Endometrial microvascular endothelial cells (primary cell): Measurements from ENCODE around the gene TDRD9. TPM values are rescaled to one million over a fixed set of nuclear protein-coding genes. Genes with fewer than 3 reads are reported as not detected.

Experiments
- in situ Hi-C: cut with HindIII; loops from 2 replicates; pipeline ENCODE4 v1.10.0; 2017; ENCODE audit warnings: low sequenced_read_pairs, low pct_unique_long_range_greater_than_20kb; ENCODE audit errors: inconsistent ontology term
- total RNA-seq: library from RNA; depleted of rRNA; stranded (reverse); fragments of >200 nt; gene quantifications from one replicate; pipeline ENCODE4 v1.2.3, GENCODE V29; 2015; ENCODE audit errors: inconsistent ontology term

TDRD9 gene
- total RNA-seq, 1 donor from 2014 or later, result 0.09 TPM

GRCh38 chr14:104094709-104095425 lies 166.6 kb downstream of the TDRD9 start:
- in situ Hi-C loops, result no loop called here

- in situ Hi-C loops, result no loop called here
Observed at GRCh38 chr14:104095426-104096310, 167.4 kb downstream of the TDRD9 start.

- in situ Hi-C loops, result no loop called here
Observed at GRCh38 chr14:104096318-104096717, 168.1 kb downstream of the TDRD9 start.

- in situ Hi-C loops, result no loop called here
Observed at GRCh38 chr14:104096751-104097700, 168.8 kb downstream of the TDRD9 start.

- in situ Hi-C loops, result no loop called here
Observed at GRCh38 chr14:104098272-104099095, 170.2 kb downstream of the TDRD9 start.

GRCh38 chr14:104099096-104100041 lies 171.1 kb downstream of the TDRD9 start:
- in situ Hi-C loops, result no loop called here

- in situ Hi-C loops, result no loop called here
Observed at GRCh38 chr14:104100171-104101085, 172.2 kb downstream of the TDRD9 start.

GRCh38 chr14:104101086-104101621 lies 172.9 kb downstream of the TDRD9 start:
- in situ Hi-C loops, result no loop called here

GRCh38 chr14:104101651-104102281 lies 173.5 kb downstream of the TDRD9 start:
- in situ Hi-C loops, result no loop called here

Other genes with a start within 250 kb of the TDRD9 start
- gene XRCC3, start 213.0 kb upstream of the TDRD9 start, total RNA-seq, result 25.3 TPM
- gene ZFYVE21, start 212.6 kb upstream of the TDRD9 start, total RNA-seq, result 67.1 TPM
- 13.1 TPM for gene PPP1R13B, start 80.9 kb upstream of the TDRD9 start, total RNA-seq
- not detected for gene RD3L, start 14.1 kb downstream of the TDRD9 start, total RNA-seq
- gene ASPG, start 157.2 kb downstream of the TDRD9 start, total RNA-seq, result not detected
- 6.2 TPM for gene KIF26A, start 210.1 kb downstream of the TDRD9 start, total RNA-seq